HEK293 (cell line): ENCODE measurements around the gene ANKRD28.
A peak's percentile ranks its signal among the peaks of the same experiment; 100 is the strongest.

Source experiments
- CTCF ChIA-PET: fragments of 350-600 bp; formaldehyde crosslinking; extraction: SDS; loops from one replicate; lab custom pipeline; 2021; ENCODE audit warnings: antibody characterized with exemption; lab: Yijun Ruan, JAX
- POLR2A ChIA-PET: fragments of 300-600 bp; formaldehyde crosslinking; extraction: SDS; loops from one replicate; lab custom pipeline; 2020; ENCODE audit warnings: antibody characterized with exemption, inconsistent platforms; lab: Yijun Ruan, JAX
- H3K27ac ChIP-seq: fragments of 200-500 bp; sonication (Bioruptor generic); 2 replicates; pipeline ENCODE4 v1.5.1; 2014; ENCODE audit warnings: low read depth, low read length, control low read depth, inconsistent platforms; ENCODE audit errors: extremely low read depth
- H3K36me3 ChIP-seq, 2 experiments: fragments of 200-500 bp in 1 of 2; sonication (Bioruptor generic) in 1 of 2; 1 replicate in 1 of 2; 2 replicates in 1 of 2; pipeline ENCODE4 v1.5.1; 2014 to 2017; ENCODE audit warnings: inconsistent platforms in 2 of 2, low read length in 2 of 2; ENCODE audit not compliant: control insufficient read depth in 2 of 2, insufficient read depth in 1 of 2
- H3K4me1 ChIP-seq: fragments of 200-500 bp; sonication (Bioruptor generic); 2 replicates; pipeline ENCODE4 v1.5.1; 2014; ENCODE audit warnings: mild to moderate bottlenecking, low read length, inconsistent platforms; ENCODE audit not compliant: control insufficient read depth, insufficient read depth
- H3K4me3 ChIP-seq: 2 replicates; pipeline ENCODE4 v1.5.1; 2011; ENCODE audit warnings: low read depth, mild to moderate bottlenecking, control low read depth, low read length, moderate library complexity
- H3K9me3 ChIP-seq: fragments of 200-500 bp; sonication (Bioruptor generic); 2 replicates; pipeline ENCODE4 v1.5.1; 2014; ENCODE audit warnings: low read depth, low read length, inconsistent platforms; ENCODE audit not compliant: control insufficient read depth, insufficient read depth
- CTCF ChIP-seq: fragments of 450-650 bp; formaldehyde crosslinking; IDR thresholded peaks from 2 replicates; pipeline ENCODE4 v1.5.1; 2016; ENCODE audit warnings: missing biosample characterization, missing genetic modification characterization
- EGR2 ChIP-seq: fragments of 450-650 bp; formaldehyde crosslinking; IDR thresholded peaks from 2 replicates; pipeline ENCODE4 v1.5.1; 2016; ENCODE audit warnings: low read depth, missing biosample characterization, missing genetic modification characterization
- HIC1 ChIP-seq: fragments of 450-650 bp; formaldehyde crosslinking; IDR thresholded peaks from 2 replicates; pipeline ENCODE4 v1.5.1; 2016; ENCODE audit warnings: missing biosample characterization, missing genetic modification characterization
- PRDM6 ChIP-seq: fragments of 450-650 bp; formaldehyde crosslinking; IDR thresholded peaks from 2 replicates; pipeline ENCODE4 v1.5.1; 2017; ENCODE audit warnings: missing biosample characterization, missing genetic modification characterization
- REPIN1 ChIP-seq: fragments of 450-650 bp; formaldehyde crosslinking; IDR thresholded peaks from 2 replicates; pipeline ENCODE4 v1.5.1; 2017; ENCODE audit warnings: missing biosample characterization, missing genetic modification characterization, low read depth
- SP2 ChIP-seq: fragments of 450-650 bp; formaldehyde crosslinking; IDR thresholded peaks from 2 replicates; pipeline ENCODE4 v1.5.1; 2016; ENCODE audit warnings: missing biosample characterization, missing genetic modification characterization
- SP3 ChIP-seq: fragments of 450-650 bp; formaldehyde crosslinking; IDR thresholded peaks from 2 replicates; pipeline ENCODE4 v1.5.1; 2016; ENCODE audit warnings: missing biosample characterization, missing genetic modification characterization
- WT1 ChIP-seq: fragments of 450-650 bp; formaldehyde crosslinking; IDR thresholded peaks from 2 replicates; pipeline ENCODE4 v1.5.1; 2016; ENCODE audit warnings: missing biosample characterization, missing genetic modification characterization
- ZBTB1 ChIP-seq: fragments of 450-650 bp; formaldehyde crosslinking; IDR thresholded peaks from 2 replicates; pipeline ENCODE4 v1.5.1; 2016; ENCODE audit warnings: missing biosample characterization, missing genetic modification characterization
- ZBTB17 ChIP-seq: fragments of 450-650 bp; formaldehyde crosslinking; IDR thresholded peaks from 2 replicates; pipeline ENCODE4 v1.5.1; 2016; ENCODE audit warnings: missing biosample characterization, missing genetic modification characterization
- ZBTB21 ChIP-seq: fragments of 450-650 bp; formaldehyde crosslinking; IDR thresholded peaks from 2 replicates; pipeline ENCODE4 v1.5.1; 2017; ENCODE audit warnings: missing biosample characterization, missing genetic modification characterization
- ZBTB48 ChIP-seq: fragments of 450-650 bp; formaldehyde crosslinking; IDR thresholded peaks from 2 replicates; pipeline ENCODE4 v1.5.1; 2016; ENCODE audit warnings: missing biosample characterization, missing genetic modification characterization
- ZBTB8A ChIP-seq: fragments of 450-650 bp; formaldehyde crosslinking; IDR thresholded peaks from 2 replicates; pipeline ENCODE4 v1.5.1; 2016; ENCODE audit warnings: missing biosample characterization, missing genetic modification characterization
- ZNF10 ChIP-seq: fragments of 450-650 bp; formaldehyde crosslinking; IDR thresholded peaks from 2 replicates; pipeline ENCODE4 v1.5.1; 2017; ENCODE audit warnings: missing biosample characterization, missing genetic modification characterization
- ZNF138 ChIP-seq: fragments of 450-650 bp; formaldehyde crosslinking; IDR thresholded peaks from 2 replicates; pipeline ENCODE4 v1.5.1; 2016; ENCODE audit warnings: missing biosample characterization, missing genetic modification characterization, borderline replicate concordance
- ZNF146 ChIP-seq: fragments of 450-650 bp; formaldehyde crosslinking; IDR thresholded peaks from 2 replicates; pipeline ENCODE4 v1.5.1; 2016; ENCODE audit warnings: missing biosample characterization, missing genetic modification characterization
- ZNF266 ChIP-seq: fragments of 450-650 bp; formaldehyde crosslinking; IDR thresholded peaks from 2 replicates; pipeline ENCODE4 v1.5.1; 2016; ENCODE audit warnings: missing biosample characterization, missing genetic modification characterization, low read depth
- ZNF280C ChIP-seq: fragments of 450-650 bp; formaldehyde crosslinking; IDR thresholded peaks from 2 replicates; pipeline ENCODE4 v1.5.1; 2016; ENCODE audit warnings: missing biosample characterization, missing genetic modification characterization
- ZNF544 ChIP-seq: fragments of 450-650 bp; formaldehyde crosslinking; IDR thresholded peaks from 2 replicates; pipeline ENCODE4 v1.5.0; 2017; ENCODE audit warnings: missing biosample characterization, missing genetic modification characterization
- ZNF701 ChIP-seq: fragments of 450-650 bp; formaldehyde crosslinking; IDR thresholded peaks from 2 replicates; pipeline ENCODE4 v1.5.1; 2016; ENCODE audit warnings: missing biosample characterization, missing genetic modification characterization
- ZNF791 ChIP-seq: fragments of 450-650 bp; formaldehyde crosslinking; IDR thresholded peaks from 2 replicates; pipeline ENCODE4 v1.5.1; 2016; ENCODE audit warnings: missing biosample characterization, missing genetic modification characterization

Gene ANKRD28

GRCh38 chr3:15654891-15655290 lies 142.9 kb downstream of the ANKRD28 start (continued):
- TF ChIP-seq PRDM6 (tag by site-specific recombination) (no peak), ZBTB48 (no peak), REPIN1 (tag by site-specific recombination) (no peak)

GRCh38 chr3:15654127-15654526 lies 143.7 kb downstream of the ANKRD28 start:
- no peaks in the 10 kb centered on the region for H3K4me1 ChIP-seq
- CTCF ChIA-PET: no interaction called here
- POLR2A ChIA-PET: no interaction called here
- no peak overlapping the region for H3K27ac ChIP-seq
- no peak for TF ChIP-seq ZBTB8A (tag by site-specific recombination)
- TF ChIP-seq EGR2 (tag by site-specific recombination): peak; percentile 35; the same call in 1 of the 2 replicates
- no peak for TF ChIP-seq WT1 (tag by site-specific recombination)
- no peak for TF ChIP-seq ZBTB17 (tag by site-specific recombination)
- TF ChIP-seq, all 188 proteins: peak for 1
- H3K9me3 ChIP-seq: no peaks in the 10 kb centered on the region
- H3K36me3 ChIP-seq: no peaks in the 10 kb centered on the region
- H3K4me3 ChIP-seq: no peak overlapping the region

GRCh38 chr3:15653321-15653720 lies 144.5 kb downstream of the ANKRD28 start:
- ChIA-PET POLR2A (no interaction called here), CTCF (no interaction called here)
- no peaks in the 10 kb centered on the region for H3K4me1 ChIP-seq
- no peak overlapping the region for H3K27ac ChIP-seq
- no peak overlapping the region for H3K4me3 ChIP-seq
- H3K9me3 ChIP-seq: no peaks in the 10 kb centered on the region
- TF ChIP-seq HIC1 (tag by site-specific recombination) (no peak), ZNF701 (tag by site-specific recombination) (no peak), CTCF (tag by site-specific recombination) (no peak), ZNF10 (no peak), SP3 (tag by site-specific recombination) (no peak), ZNF280C (no peak), ZNF791 (tag by site-specific recombination) (no peak), ZNF544 (tag by site-specific recombination) (no peak), ZNF266 (tag by site-specific recombination) (no peak), SP2 (tag by site-specific recombination) (no peak), ZBTB21 (tag by site-specific recombination) (no peak), ZNF146 (tag by site-specific recombination) (no peak), ZNF138 (no peak), ZBTB1 (no peak)
- H3K36me3 ChIP-seq: no peaks in the 10 kb centered on the region
